ENCODE results near the gene TINAGL1.

- TF ChIP-seq POLR2A (IDR thresholded peaks at IDR 0.05) = no peak
- no peak for TF ChIP-seq CTCF (IDR thresholded peaks at IDR 0.05)
Measured at GRCh38 chr1:31532173-31532572, 44.1 kb upstream of the TINAGL1 start.

Data from gastroesophageal sphincter (tissue), 3 donors.